K562 (cell line): ENCODE measurements around the gene WDR90. TPM values are rescaled to one million over a fixed set of nuclear protein-coding genes. Genes with fewer than 3 reads are reported as not detected.
A peak's percentile ranks its signal among the peaks of the same experiment; 100 is the strongest.

Experiments used
- BCL6 ChIP-seq: fragments of 250-450 bp; sonication (Bioruptor Pico); IDR thresholded peaks from 2 replicates; pipeline ENCODE4 v1.4.0; 2020
- CBFB ChIP-seq: sonication (generic); formaldehyde crosslinking; IDR thresholded peaks from 2 replicates; pipeline ENCODE4 v1.4.0; 2020; ENCODE audit warnings: mild to moderate bottlenecking, missing genetic modification reagents
- DMBX1 ChIP-seq: fragments of 250-450 bp; sonication (Bioruptor Pico); IDR thresholded peaks from 2 replicates; pipeline ENCODE4 v1.8.0; 2022; ENCODE audit warnings: inconsistent platforms, mild to moderate bottlenecking, moderate library complexity, borderline replicate concordance
- E2F6 ChIP-seq, 2 experiments: IDR thresholded peaks; 2 replicates each; pipeline ENCODE4 v1.6.1; 2011; ENCODE audit warnings: borderline replicate concordance in 1 of 2, control low read depth in 1 of 2, low read depth in 1 of 2, low read length in 1 of 2, mild to moderate bottlenecking in 1 of 2, mixed read lengths in 1 of 2, moderate library complexity in 1 of 2; ENCODE audit not compliant: insufficient read depth in 1 of 2, insufficient read length in 1 of 2, poor library complexity in 1 of 2, severe bottlenecking in 1 of 2; ENCODE audit errors: extremely low read depth in 1 of 2
- FOXK1 ChIP-seq: sonication (generic); formaldehyde crosslinking; IDR thresholded peaks from 2 replicates; pipeline ENCODE4 v1.8.0; 2022; ENCODE audit warnings: missing genetic modification reagents, mild to moderate bottlenecking, borderline replicate concordance
- GABPB2 ChIP-seq: fragments of 250-450 bp; sonication (Bioruptor Pico); conservative IDR thresholded peaks from 2 replicates; pipeline ENCODE4 v1.5.1; 2021; ENCODE audit warnings: mild to moderate bottlenecking
- GATA2 ChIP-seq: sonication (generic); formaldehyde crosslinking; IDR thresholded peaks from 2 replicates; pipeline ENCODE4 v1.4.0; 2020; ENCODE audit warnings: mild to moderate bottlenecking, missing genetic modification reagents
- HCFC1 ChIP-seq: IDR thresholded peaks from 2 replicates; pipeline ENCODE4 v1.6.1; 2012; ENCODE audit warnings: low read depth, low read length, improper control_type of control experiment
- HDAC8 ChIP-seq: fragments of 450-650 bp; IDR thresholded peaks from 2 replicates; pipeline ENCODE4 v1.6.1; 2016; ENCODE audit warnings: mild to moderate bottlenecking, missing genetic modification characterization, moderate library complexity, missing compliant biosample characterization
- KDM4B ChIP-seq, 2 experiments: fragments of 450-650 bp in 1 of 2; sonication (generic) in 1 of 2; IDR thresholded peaks; 2 replicates each; pipeline ENCODE4 v1.6.1; 2016 to 2017; ENCODE audit warnings: borderline replicate concordance in 2 of 2, antibody characterized with exemption in 1 of 2, low read depth in 1 of 2, mild to moderate bottlenecking in 1 of 2
- NR3C1 ChIP-seq: sonication (generic); formaldehyde crosslinking; IDR thresholded peaks from 2 replicates; pipeline ENCODE4 v1.8.1; 2022; ENCODE audit warnings: missing genetic modification reagents
- POU5F1 ChIP-seq: fragments of 150-350 bp; IDR thresholded peaks from 2 replicates; pipeline ENCODE4 v1.6.1; 2014; ENCODE audit warnings: borderline replicate concordance, low read length, low read depth, mild to moderate bottlenecking; ENCODE audit not compliant: partially characterized antibody
- RCOR1 ChIP-seq, 2 experiments: IDR thresholded peaks; 2 replicates each; pipeline ENCODE4 v1.6.1; 2012; ENCODE audit warnings: low read depth in 2 of 2, low read length in 2 of 2, borderline replicate concordance in 1 of 2, improper control_type of control experiment in 1 of 2
- SAFB2 ChIP-seq: fragments of 200-400 bp; formaldehyde crosslinking; IDR thresholded peaks from 2 replicates; pipeline ENCODE4 v1.6.1; 2018; ENCODE audit warnings: borderline replicate concordance, low read length, low read depth, moderate library complexity; ENCODE audit not compliant: severe bottlenecking
- TBL1XR1 ChIP-seq, 2 experiments: IDR thresholded peaks; 2 replicates each; pipeline ENCODE4 v1.6.1; 2012; ENCODE audit warnings: improper control_type of control experiment in 2 of 2, low read length in 2 of 2, mild to moderate bottlenecking in 1 of 2
- ZNF143 ChIP-seq: sonication (generic); formaldehyde crosslinking; IDR thresholded peaks from 2 replicates; pipeline ENCODE4 v1.9.0; 2022; ENCODE audit warnings: mild to moderate bottlenecking, missing genetic modification reagents
- ZNF507 ChIP-seq: conservative IDR thresholded peaks from 2 replicates; pipeline ENCODE4 v1.6.1; 2017; ENCODE audit warnings: missing genetic modification characterization, missing compliant biosample characterization
- ZNF561 ChIP-seq: fragments of 450-650 bp; formaldehyde crosslinking; conservative IDR thresholded peaks from 2 replicates; pipeline ENCODE4 v1.4.0; 2020; ENCODE audit warnings: mild to moderate bottlenecking, moderate library complexity
- polyA plus RNA-seq, 8 experiments: library from polyadenylated mRNA; depleted of rRNA in 4 of 8; stranded (reverse) in 5 of 8; unstranded in 3 of 8; fragments of >200 nt; fragmentation: Nextera tagmentation in 2 of 8; fragmentation: Illumina TruSeq in 1 of 8; extraction: Ambion mirVana in 2 of 8; extraction: Trizol in 1 of 8; gene quantifications; 2 replicates each; pipeline versions ENCODE4 v1.2.1 to v1.2.3, GENCODE V29; 2011 to 2014; ENCODE audit warnings: inconsistent platforms in 1 of 8, missing spikeins in 1 of 8
- total RNA-seq, 7 experiments: library from RNA; depleted of rRNA in 6 of 7; stranded (reverse); fragments of >200 nt in 6 of 7; fragmentation: Illumina TruSeq in 2 of 7; extraction: Trizol in 2 of 7; gene quantifications; 2 replicates each; pipeline versions ENCODE4 v1.2.1 to v1.2.3, GENCODE V29; 2011 to 2021; ENCODE audit warnings: low replicate concordance in 1 of 7
- TF ChIP-seq, protein P1 (sequence below): fragments of 450-650 bp; IDR thresholded peaks from 2 replicates; pipeline ENCODE4 v1.6.1; 2017; ENCODE audit warnings: mild to moderate bottlenecking, moderate library complexity
- TF ChIP-seq, protein P2 (sequence below): fragments of 250-450 bp; sonication (Bioruptor Pico); IDR thresholded peaks from 2 replicates; pipeline ENCODE4 v1.4.0; 2020; ENCODE audit warnings: mild to moderate bottlenecking, moderate library complexity, borderline replicate concordance
- TF ChIP-seq, protein P3 (sequence below): fragments of 450-650 bp; formaldehyde crosslinking; IDR thresholded peaks from 2 replicates; pipeline ENCODE4 v1.4.0; 2020; ENCODE audit warnings: mild to moderate bottlenecking, moderate library complexity

The WDR90 gene
- total and polyA plus RNA-seq, 9 of the 15 experiments (the other 6 are each of a cell fraction or from before 2014, with no cell fraction given): 0.44 to 12.6 (median 3.3) TPM

GRCh38 chr16:683396-684070, 34.4 kb downstream of the WDR90 start (continued):
- no peak for TF ChIP-seq POU5F1
- TF ChIP-seq E2F6 (IDR thresholded peaks at IDR 0.05; ENCODE audit: borderline replicate concordance in 1 of 2, extremely low read depth in 1 of 2, insufficient read depth in 1 of 2, insufficient read length in 1 of 2, low read depth in 1 of 2, low read length in 1 of 2, poor library complexity in 1 of 2, severe bottlenecking in 1 of 2): peak in 1 of 2 experiments; percentile 74
- TF ChIP-seq FOXK1 (CRISPR knock-in tag): no peak
- TF ChIP-seq SAFB2: no peak
- 0 out of 2 replicates have a peak, but pooled peaks have one; percentile 54 for TF ChIP-seq GABPB2 (CRISPR knock-in tag)
- no peak for TF ChIP-seq DMBX1
- TF ChIP-seq, protein P1, sequence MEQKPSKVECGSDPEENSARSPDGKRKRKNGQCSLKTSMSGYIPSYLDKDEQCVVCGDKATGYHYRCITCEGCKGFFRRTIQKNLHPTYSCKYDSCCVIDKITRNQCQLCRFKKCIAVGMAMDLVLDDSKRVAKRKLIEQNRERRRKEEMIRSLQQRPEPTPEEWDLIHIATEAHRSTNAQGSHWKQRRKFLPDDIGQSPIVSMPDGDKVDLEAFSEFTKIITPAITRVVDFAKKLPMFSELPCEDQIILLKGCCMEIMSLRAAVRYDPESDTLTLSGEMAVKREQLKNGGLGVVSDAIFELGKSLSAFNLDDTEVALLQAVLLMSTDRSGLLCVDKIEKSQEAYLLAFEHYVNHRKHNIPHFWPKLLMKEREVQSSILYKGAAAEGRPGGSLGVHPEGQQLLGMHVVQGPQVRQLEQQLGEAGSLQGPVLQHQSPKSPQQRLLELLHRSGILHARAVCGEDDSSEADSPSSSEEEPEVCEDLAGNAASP: no peak
- TF ChIP-seq TBL1XR1 (IDR thresholded peaks at IDR 0.05; ENCODE audit: low read length in 2 of 2): no peak
- TF ChIP-seq RCOR1 (IDR thresholded peaks at IDR 0.05; ENCODE audit: borderline replicate concordance in 1 of 2, low read depth in 2 of 2, low read length in 2 of 2): no peak
- TF ChIP-seq, protein P2, sequence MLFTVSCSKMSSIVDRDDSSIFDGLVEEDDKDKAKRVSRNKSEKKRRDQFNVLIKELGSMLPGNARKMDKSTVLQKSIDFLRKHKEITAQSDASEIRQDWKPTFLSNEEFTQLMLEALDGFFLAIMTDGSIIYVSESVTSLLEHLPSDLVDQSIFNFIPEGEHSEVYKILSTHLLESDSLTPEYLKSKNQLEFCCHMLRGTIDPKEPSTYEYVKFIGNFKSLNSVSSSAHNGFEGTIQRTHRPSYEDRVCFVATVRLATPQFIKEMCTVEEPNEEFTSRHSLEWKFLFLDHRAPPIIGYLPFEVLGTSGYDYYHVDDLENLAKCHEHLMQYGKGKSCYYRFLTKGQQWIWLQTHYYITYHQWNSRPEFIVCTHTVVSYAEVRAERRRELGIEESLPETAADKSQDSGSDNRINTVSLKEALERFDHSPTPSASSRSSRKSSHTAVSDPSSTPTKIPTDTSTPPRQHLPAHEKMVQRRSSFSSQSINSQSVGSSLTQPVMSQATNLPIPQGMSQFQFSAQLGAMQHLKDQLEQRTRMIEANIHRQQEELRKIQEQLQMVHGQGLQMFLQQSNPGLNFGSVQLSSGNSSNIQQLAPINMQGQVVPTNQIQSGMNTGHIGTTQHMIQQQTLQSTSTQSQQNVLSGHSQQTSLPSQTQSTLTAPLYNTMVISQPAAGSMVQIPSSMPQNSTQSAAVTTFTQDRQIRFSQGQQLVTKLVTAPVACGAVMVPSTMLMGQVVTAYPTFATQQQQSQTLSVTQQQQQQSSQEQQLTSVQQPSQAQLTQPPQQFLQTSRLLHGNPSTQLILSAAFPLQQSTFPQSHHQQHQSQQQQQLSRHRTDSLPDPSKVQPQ (CRISPR knock-in tag): no peak
- TF ChIP-seq HCFC1: no peak
- TF ChIP-seq GATA2 (CRISPR knock-in tag): no peak
- no peak for TF ChIP-seq NR3C1 (CRISPR knock-in tag)
- 0 out of 2 replicates have a peak, but pooled peaks have one; percentile 18 for TF ChIP-seq ZNF561 (CRISPR knock-in tag)
- TF ChIP-seq, protein P3, sequence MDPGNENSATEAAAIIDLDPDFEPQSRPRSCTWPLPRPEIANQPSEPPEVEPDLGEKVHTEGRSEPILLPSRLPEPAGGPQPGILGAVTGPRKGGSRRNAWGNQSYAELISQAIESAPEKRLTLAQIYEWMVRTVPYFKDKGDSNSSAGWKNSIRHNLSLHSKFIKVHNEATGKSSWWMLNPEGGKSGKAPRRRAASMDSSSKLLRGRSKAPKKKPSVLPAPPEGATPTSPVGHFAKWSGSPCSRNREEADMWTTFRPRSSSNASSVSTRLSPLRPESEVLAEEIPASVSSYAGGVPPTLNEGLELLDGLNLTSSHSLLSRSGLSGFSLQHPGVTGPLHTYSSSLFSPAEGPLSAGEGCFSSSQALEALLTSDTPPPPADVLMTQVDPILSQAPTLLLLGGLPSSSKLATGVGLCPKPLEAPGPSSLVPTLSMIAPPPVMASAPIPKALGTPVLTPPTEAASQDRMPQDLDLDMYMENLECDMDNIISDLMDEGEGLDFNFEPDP: no peak
- TF ChIP-seq HDAC8: 0 out of 2 replicates have a peak, but pooled peaks have one; percentile 15
- no peak for TF ChIP-seq ZNF507 (tag)
- no peak for TF ChIP-seq ZNF143 (CRISPR knock-in tag)
- TF ChIP-seq KDM4B (IDR thresholded peaks at IDR 0.05; ENCODE audit: borderline replicate concordance in 2 of 2, low read depth in 1 of 2): no peak
- no peak for TF ChIP-seq BCL6 (CRISPR knock-in tag)
- TF ChIP-seq CBFB: 0 out of 2 replicates have a peak, but pooled peaks have one; percentile 43
